Occipital lobe (tissue), 2 donors: ENCODE results near the gene CNNM1. TPM values are rescaled to one million over a fixed set of nuclear protein-coding genes. Genes with fewer than 3 reads are reported as not detected.

Experiments used
- DNase-seq: peaks from one replicate; lab custom pipeline; 2025; lab: John Stamatoyannopoulos, UW
- total RNA-seq: library from RNA; depleted of rRNA; stranded (reverse); fragments of >200 nt; gene quantifications from one replicate; pipeline ENCODE4 v1.2.3, GENCODE V29; 2014

CNNM1 gene
- total RNA-seq, 1 donor from 2014 or later: 3.1 TPM

DNA sequence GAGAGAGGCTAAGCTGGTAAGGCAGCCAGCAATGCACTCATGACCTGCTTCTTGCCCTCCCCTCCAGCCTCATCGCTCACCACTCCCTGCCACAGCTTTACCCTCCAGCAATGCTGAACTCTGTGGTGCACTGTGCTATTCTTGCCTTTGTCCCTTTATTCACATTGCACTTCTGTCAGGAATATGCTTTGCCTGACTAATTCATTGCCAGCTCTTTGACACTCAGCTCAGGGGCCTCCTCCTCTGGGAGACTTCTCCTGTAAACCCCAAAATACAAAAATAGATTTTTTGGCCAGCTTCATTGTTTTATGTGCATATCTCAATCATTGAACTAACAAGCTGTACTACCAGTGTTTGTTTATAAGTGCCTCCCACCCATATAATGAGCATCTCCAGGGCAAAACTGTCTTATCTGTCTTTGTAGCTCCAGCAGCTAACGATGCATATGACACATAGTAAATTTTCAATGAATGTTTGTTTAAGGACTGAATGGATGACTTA is 8.2 kb downstream of the CNNM1 start:
- DNase-seq: no peak

GRCh38 chr10:99337901-99338300 is 8.7 kb downstream of the CNNM1 start:
- DNase-seq: no peak

GRCh38 chr10:99339077-99339476 is 9.9 kb downstream of the CNNM1 start:
- no peak for DNase-seq

DNA sequence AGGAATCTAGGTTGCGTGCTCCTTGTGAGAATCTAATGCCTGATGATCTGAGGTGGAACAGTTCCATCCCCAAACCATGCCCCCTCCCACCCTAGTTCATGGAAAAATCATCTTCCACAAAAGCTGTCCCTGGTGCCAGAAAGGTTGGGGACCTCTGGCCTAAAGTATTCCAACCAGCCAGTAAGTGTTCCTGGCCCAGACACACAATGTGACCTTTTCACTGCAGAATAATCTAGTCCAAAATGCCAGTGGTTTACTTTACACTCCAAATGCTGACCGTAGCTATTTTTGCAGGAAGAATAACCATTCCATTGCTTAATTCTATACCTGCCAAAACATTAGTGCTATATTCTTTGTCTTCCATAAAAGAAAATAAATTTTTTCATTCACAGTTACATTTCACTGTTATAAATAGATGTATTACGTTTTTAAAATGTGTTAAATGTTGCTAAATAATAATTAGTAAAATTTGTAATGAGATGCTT is 10.4 kb downstream of the CNNM1 start:
- no peak for DNase-seq

- no peak for DNase-seq
Measured at GRCh38 chr10:99340650-99341049, 11.5 kb downstream of the CNNM1 start.

GRCh38 chr10:99341248-99341647 is 12.1 kb downstream of the CNNM1 start:
- no peak for DNase-seq

- no peak for DNase-seq
Measured at GRCh38 chr10:99341860-99342490, 12.8 kb downstream of the CNNM1 start.

- no peak for DNase-seq
Measured at GRCh38 chr10:99343262-99343661, 14.1 kb downstream of the CNNM1 start.

DNA sequence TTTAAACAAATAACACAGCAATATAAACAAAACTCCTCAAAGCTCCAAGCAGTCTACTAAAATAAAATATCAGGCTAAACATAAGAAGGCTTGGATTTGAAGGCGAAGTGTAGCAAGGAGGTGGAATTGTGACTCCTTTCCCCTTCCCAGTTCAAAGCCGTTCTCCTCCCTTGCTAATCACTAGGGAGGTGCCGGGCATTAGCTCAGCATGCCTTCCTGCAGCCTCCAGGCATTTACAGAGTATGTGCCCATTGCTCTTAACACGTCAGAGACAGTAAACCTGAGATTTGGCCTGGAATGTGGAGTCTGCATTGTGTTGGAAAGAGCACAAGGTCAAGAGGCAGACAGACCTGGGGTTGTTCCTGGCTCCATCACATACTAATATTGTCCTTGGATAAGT is 15.6 kb downstream of the CNNM1 start:
- no peak for DNase-seq

GRCh38 chr10:99345350-99345749 is 16.2 kb downstream of the CNNM1 start:
- DNase-seq: no peak

GRCh38 chr10:99346247-99346646 is 17.1 kb downstream of the CNNM1 start:
- DNase-seq: no peak

DNA sequence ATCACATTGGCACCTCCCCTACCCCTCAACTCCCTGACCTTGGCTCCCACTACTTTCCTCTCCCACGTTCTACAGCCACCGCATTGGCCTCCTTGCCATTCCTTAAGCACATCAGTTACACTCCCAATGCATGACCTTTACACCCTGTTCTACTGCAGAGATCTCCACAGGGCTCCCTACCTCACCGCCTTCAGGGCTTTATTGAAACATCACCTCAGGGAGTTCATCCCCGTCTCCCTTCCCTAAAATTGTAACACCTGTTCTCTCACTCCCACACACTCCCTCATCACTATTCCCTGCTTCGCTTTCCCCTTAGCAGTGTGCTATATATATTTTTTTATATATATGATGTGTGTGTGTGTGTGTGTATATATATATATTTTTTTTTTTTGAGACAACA is 18.5 kb downstream of the CNNM1 start:
- DNase-seq: no peak

DNA sequence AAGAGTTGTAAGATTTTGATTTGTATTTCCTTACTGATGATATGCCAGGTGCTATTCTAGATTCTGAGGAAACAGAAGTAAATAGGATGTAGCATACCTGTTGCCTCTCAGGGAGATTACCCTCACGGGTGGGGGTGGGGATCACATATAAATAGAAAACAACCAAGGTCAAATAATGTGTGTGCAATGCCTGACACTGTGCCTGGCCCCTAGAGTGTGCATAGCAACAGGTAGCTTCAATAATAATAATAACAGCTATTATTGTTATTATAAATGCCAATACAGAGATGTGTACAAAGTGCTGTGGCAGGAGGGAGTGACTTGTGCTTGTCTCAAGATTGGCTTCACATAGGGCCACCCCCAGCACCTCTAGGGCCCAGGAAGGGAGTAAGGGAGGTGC is 24.0 kb downstream of the CNNM1 start:
- DNase-seq: no peak

GRCh38 chr10:99357691-99358090 is 28.5 kb downstream of the CNNM1 start:
- DNase-seq: no peak

GRCh38 chr10:99358101-99358500 is 28.9 kb downstream of the CNNM1 start:
- no peak for DNase-seq

GRCh38 chr10:99360934-99361333 is 31.8 kb downstream of the CNNM1 start:
- no peak for DNase-seq

- DNase-seq: no peak
Measured at GRCh38 chr10:99364125-99364524, 35.0 kb downstream of the CNNM1 start.

- DNase-seq: no peak
Measured at GRCh38 chr10:99365311-99365710, 36.2 kb downstream of the CNNM1 start.

DNA sequence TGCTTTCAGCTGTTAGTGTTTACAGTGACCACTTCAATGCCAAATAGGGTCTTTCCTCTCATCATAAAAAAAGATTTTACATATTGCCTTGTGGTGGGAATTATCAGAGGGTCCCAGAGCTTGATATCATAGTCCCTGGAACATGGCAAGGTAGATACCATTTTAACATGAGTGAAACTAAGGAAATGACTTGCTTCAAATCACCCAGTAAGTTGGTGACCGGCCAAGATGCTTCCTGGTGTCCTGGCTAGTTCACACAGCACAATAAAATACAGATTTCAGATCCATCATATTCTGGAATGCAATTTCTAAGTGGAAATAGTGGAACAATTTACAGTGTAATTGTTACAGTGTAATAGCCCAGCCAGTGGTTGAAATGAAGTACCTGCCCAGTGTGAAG is 36.6 kb downstream of the CNNM1 start:
- no peak for DNase-seq

DNA sequence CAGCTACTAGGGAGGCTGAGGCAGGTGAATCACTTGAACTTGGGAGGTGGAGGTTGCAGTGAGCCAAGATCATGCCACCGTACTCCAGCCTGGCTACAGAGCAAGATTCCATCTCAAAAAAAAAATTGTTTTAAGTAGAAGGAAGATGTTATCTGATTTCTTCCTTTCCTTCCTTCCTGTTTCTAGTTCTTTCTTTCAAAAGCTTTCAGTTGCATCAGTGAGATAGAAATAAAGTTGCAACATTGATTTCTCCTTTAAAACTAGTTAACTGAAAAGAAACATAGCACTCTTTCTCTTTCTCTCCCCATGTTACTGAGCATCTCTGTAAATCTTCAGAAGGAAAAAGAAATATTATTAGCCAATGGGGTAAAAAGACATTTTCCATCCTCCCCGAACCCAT is 37.5 kb downstream of the CNNM1 start:
- no peak for DNase-seq

- DNase-seq: no peak
Measured at GRCh38 chr10:99368646-99369045, 39.5 kb downstream of the CNNM1 start.

- DNase-seq: no peak
Measured at GRCh38 chr10:99369126-99369525, 40.0 kb downstream of the CNNM1 start.

DNA sequence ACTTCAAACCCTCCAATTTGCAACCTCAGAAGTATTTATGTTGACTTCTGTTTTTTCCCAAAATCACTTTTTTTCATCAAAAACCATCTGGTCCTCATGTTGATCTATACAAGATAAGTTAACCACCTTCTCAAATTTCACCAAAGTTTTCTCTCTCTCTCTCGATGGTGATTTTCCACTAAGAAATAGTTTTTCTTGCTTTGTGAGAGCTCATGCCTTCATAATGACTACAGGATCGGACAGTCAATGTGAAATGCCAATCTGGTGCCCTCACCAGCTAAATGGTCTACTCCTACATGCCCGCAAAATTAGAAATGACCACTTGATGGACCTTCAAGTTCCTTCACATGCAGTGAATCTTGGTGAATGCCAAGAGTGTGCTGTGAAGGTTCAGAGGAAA is 40.4 kb downstream of the CNNM1 start:
- no peak for DNase-seq

DNA sequence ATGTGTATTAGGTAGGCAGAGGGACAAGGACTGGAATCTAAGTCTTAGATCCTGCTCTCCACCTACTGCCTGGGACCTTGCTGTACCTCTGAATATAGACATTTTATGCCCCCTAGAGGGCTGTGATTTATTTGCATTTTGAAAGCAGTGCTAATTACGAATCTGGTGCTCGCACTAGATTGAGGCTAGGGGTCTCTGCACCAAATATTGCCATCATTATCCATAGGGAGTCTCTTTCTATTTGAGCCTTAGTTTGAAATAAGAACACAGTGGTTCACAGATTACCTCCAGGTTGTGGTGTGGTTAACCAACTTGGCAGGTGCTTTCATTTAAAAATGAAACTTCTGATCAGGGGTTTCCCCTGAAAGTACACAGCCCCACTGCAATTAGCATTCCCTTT is 41.8 kb downstream of the CNNM1 start:
- no peak for DNase-seq
